HCT116 (cell line): ENCODE results near the gene HSD17B3. TPM values are rescaled to one million over a fixed set of nuclear protein-coding genes. Genes with fewer than 3 reads are reported as not detected.

Experiments
- ATAC-seq: fragments of 200-7000 bp; cut with Tn5 transposase; 2 replicates; pipeline ENCODE4 v1.9.1; 2020; ENCODE audit warnings: mild to moderate bottlenecking, moderate library complexity
- BruUV-seq: library from RNA; stranded (reverse); fragments of 400-500 nt; replicated peaks from 2 replicates; lab custom pipeline; 2021; lab: Mats Ljungman, UMichigan
- CTCF ChIA-PET: fragments of 300-600 bp; sonication (Branson Sonifier 250); formaldehyde crosslinking; loops from one replicate; lab custom pipeline; 2021; ENCODE audit warnings: antibody characterized with exemption; lab: Charles Lee
- POLR2A ChIA-PET: fragments of 300-600, 350-600 bp; sonication (Branson Sonifier 250); formaldehyde crosslinking; loops from one replicate; lab custom pipeline; 2021; ENCODE audit warnings: antibody characterized with exemption; lab: Charles Lee
- RAD21 ChIA-PET, 2 experiments: fragments of 300-600 bp; sonication (Branson Sonifier 250); formaldehyde crosslinking; loops; one replicate each; lab custom pipeline; 2023; ENCODE audit warnings: low total read pairs in 2 of 2; ENCODE audit not compliant: uncharacterized antibody in 2 of 2, unreplicated experiment in 2 of 2, low non-redundant PET in 1 of 2; lab: Charles Lee
- DNase-seq: peaks from one replicate; pipeline ENCODE4 v3.0.0-alpha.2; 2010; ENCODE audit warnings: low read depth, low spot score
- H2AFZ ChIP-seq: fragments of 200-600 bp; shearing (Covaris generic), sonication (generic); 2 replicates; pipeline ENCODE4 v1.6.1; 2017; ENCODE audit warnings: low read depth, mixed run types, mixed read lengths, antibody characterized with exemption, low read length; ENCODE audit not compliant: poor library complexity, severe bottlenecking
- H3K27ac ChIP-seq: 2 replicates; pipeline ENCODE4 v1.5.1; 2012; ENCODE audit warnings: low read depth, low read length
- H3K27me3 ChIP-seq: fragments of 200-600 bp; sonication (generic); 2 replicates; pipeline ENCODE4 v1.6.1; 2016; ENCODE audit warnings: mixed run types, low read length, mixed read lengths; ENCODE audit not compliant: insufficient read depth
- H3K36me3 ChIP-seq, 2 experiments: fragments of 200-500 bp in 1 of 2; fragments of 200-600 bp in 1 of 2; sonication (Bioruptor generic) in 1 of 2; sonication (generic) in 1 of 2; 2 replicates each; pipeline versions ENCODE4 v1.5.1 to v1.6.1; 2014 to 2016; ENCODE audit warnings: low read length in 2 of 2, inconsistent platforms in 1 of 2, mixed read lengths in 1 of 2, mixed run types in 1 of 2; ENCODE audit not compliant: insufficient read depth in 2 of 2, control insufficient read depth in 1 of 2
- H3K4me1 ChIP-seq, 2 experiments: fragments of 200-600 bp in 1 of 2; sonication (generic) in 1 of 2; 2 replicates each; pipeline versions ENCODE4 v1.5.1 to v1.6.1; 2012 to 2017; ENCODE audit warnings: low read length in 2 of 2, inconsistent platforms in 1 of 2, mild to moderate bottlenecking in 1 of 2, mixed read lengths in 1 of 2, mixed run types in 1 of 2, moderate library complexity in 1 of 2; ENCODE audit not compliant: insufficient read depth in 2 of 2, control insufficient read depth in 1 of 2
- H3K4me2 ChIP-seq: fragments of 200-600 bp; sonication (generic); 2 replicates; pipeline ENCODE4 v1.6.1; 2017; ENCODE audit warnings: mixed run types, low read length, mixed read lengths
- H3K4me3 ChIP-seq, 2 experiments: fragments of 200-600 bp in 1 of 2; sonication (generic) in 1 of 2; replicated peaks in 1 of 2; 2 replicates each; pipeline ENCODE4 v1.5.1; 2011 to 2016; ENCODE audit warnings: low read length in 2 of 2, control low read depth in 1 of 2, low read depth in 1 of 2, mild to moderate bottlenecking in 1 of 2, mixed read lengths in 1 of 2, mixed run types in 1 of 2
- H3K79me2 ChIP-seq: fragments of 200-600 bp; sonication (generic); 2 replicates; pipeline ENCODE4 v1.6.1; 2017; ENCODE audit warnings: mild to moderate bottlenecking, mixed run types, low read length, moderate library complexity, mixed read lengths; ENCODE audit not compliant: insufficient read depth
- H3K9ac ChIP-seq: fragments of 200-600 bp; sonication (generic); 2 replicates; pipeline ENCODE4 v1.6.1; 2016; ENCODE audit warnings: low read length, mixed read lengths
- H3K9me2 ChIP-seq: fragments of 200-600 bp; sonication (generic), shearing (Covaris generic); 2 replicates; pipeline ENCODE4 v1.6.1; 2017; ENCODE audit warnings: mixed run types, mild to moderate bottlenecking, moderate library complexity; ENCODE audit not compliant: insufficient read depth
- H3K9me3 ChIP-seq, 2 experiments: fragments of 200-500 bp in 1 of 2; fragments of 200-600 bp in 1 of 2; sonication (Bioruptor generic) in 1 of 2; sonication (generic) in 1 of 2; 2 replicates each; pipeline ENCODE4 v1.6.1; 2014 to 2017; ENCODE audit warnings: low read length in 2 of 2, mixed read lengths in 2 of 2, inconsistent platforms in 1 of 2, low read depth in 1 of 2, mild to moderate bottlenecking in 1 of 2, mixed run types in 1 of 2, moderate library complexity in 1 of 2; ENCODE audit not compliant: control insufficient read depth in 1 of 2, insufficient read depth in 1 of 2
- H4K20me1 ChIP-seq: fragments of 200-600 bp; sonication (generic), shearing (Covaris generic); 2 replicates; pipeline ENCODE4 v1.6.1; 2017; ENCODE audit warnings: mixed run types, mild to moderate bottlenecking, moderate library complexity; ENCODE audit not compliant: insufficient read depth
- CEBPB ChIP-seq: IDR thresholded peaks from 2 replicates; pipeline ENCODE4 v1.6.1; 2012; ENCODE audit warnings: low read depth
- ELF1 ChIP-seq: IDR thresholded peaks from 2 replicates; pipeline ENCODE4 v1.6.1; 2012; ENCODE audit warnings: low read depth, borderline replicate concordance
- EZH2phosphoT487 ChIP-seq: fragments of 200-600 bp; IDR thresholded peaks from 2 replicates; pipeline ENCODE4 v1.6.1; 2018; ENCODE audit warnings: antibody characterized with exemption, borderline replicate concordance
- FOSL1 ChIP-seq: IDR thresholded peaks from 2 replicates; pipeline ENCODE4 v1.6.1; 2012; ENCODE audit warnings: low read depth
- JUND ChIP-seq: IDR thresholded peaks from 2 replicates; pipeline ENCODE4 v1.6.1; 2012
- POLR2A ChIP-seq: IDR thresholded peaks from 2 replicates; pipeline ENCODE4 v1.7.0; 2011; ENCODE audit warnings: borderline replicate concordance; ENCODE audit not compliant: insufficient read depth, insufficient read length; ENCODE audit errors: extremely low read depth
- POLR2AphosphoS5 ChIP-seq: IDR thresholded peaks from 2 replicates; pipeline ENCODE4 v1.6.1; 2011; ENCODE audit warnings: mild to moderate bottlenecking, low read depth, low read length, moderate library complexity
- RAD21 ChIP-seq: IDR thresholded peaks from 2 replicates; pipeline ENCODE4 v1.6.1; 2012; ENCODE audit warnings: low read depth, mild to moderate bottlenecking
- SP1 ChIP-seq: IDR thresholded peaks from 2 replicates; pipeline ENCODE4 v1.6.1; 2012; ENCODE audit warnings: low read depth
- SRF ChIP-seq: IDR thresholded peaks from 2 replicates; pipeline ENCODE4 v1.6.1; 2012; ENCODE audit warnings: low read depth
- ZBTB33 ChIP-seq: IDR thresholded peaks from 2 replicates; pipeline ENCODE4 v1.6.1; 2011; ENCODE audit warnings: mild to moderate bottlenecking, low read length, moderate library complexity; ENCODE audit not compliant: insufficient replicate concordance; ENCODE audit errors: extremely low read depth
- ZNF274 ChIP-seq: fragments of 200-500 bp; sonication (Bioruptor generic); IDR thresholded peaks from 2 replicates; pipeline ENCODE4 v1.6.1; 2014; ENCODE audit warnings: mild to moderate bottlenecking, low read depth, low read length, inconsistent platforms
- intact Hi-C: fragments of 100-400 bp; cut with micrococcal nuclease; formaldehyde crosslinking; loops from 2 replicates; pipeline ENCODE4 v1.10.0; 2022
- total RNA-seq: library from RNA; stranded (reverse); gene quantifications from one replicate; pipeline ENCODE4 v1.2.1, GENCODE V29; 2021; ENCODE audit not compliant: unreplicated experiment
- TF ChIP-seq, protein P1 (sequence below): IDR thresholded peaks from 2 replicates; pipeline ENCODE4 v1.6.1; 2012

HSD17B3 gene
- total RNA-seq, 1 experiment from 2014 or later = 0.37 TPM

DNA sequence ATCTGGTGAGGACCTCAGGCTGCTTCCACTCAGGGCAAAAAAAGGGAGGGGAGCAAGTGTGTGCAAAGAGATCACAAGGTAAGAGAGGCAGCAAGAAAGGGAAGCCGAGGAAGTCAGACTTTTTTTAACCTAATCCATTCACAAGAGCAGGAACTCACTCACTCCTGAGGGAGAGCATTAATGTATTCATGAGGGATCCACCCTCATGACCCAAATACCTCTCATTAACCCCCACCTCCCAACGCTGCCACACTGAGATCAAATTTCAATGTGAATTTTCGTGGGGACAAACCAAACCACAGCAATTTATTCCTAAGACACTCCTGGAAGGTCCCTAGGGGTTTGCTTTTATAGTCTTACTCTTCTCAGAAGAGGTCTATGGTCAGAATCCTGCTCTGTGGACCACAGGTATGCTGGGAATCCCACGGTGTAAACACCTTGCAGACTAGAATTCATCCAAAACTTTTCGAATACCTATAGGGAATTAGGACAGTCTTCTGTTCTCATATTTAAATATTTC is 108.7 kb downstream of the HSD17B3 start:
- no peak for DNase-seq
- POLR2A ChIA-PET = no interaction called here
- CTCF ChIA-PET = no interaction called here
- no peak overlapping the region for H3K4me3 ChIP-seq
- H3K9me3 ChIP-seq = no peaks in the 10 kb centered on the region
- no peak overlapping the region for H3K4me2 ChIP-seq
- TF ChIP-seq SRF (no peak), FOSL1 (no peak), JUND (no peak), EZH2phosphoT487 (no peak), POLR2AphosphoS5 (no peak), CEBPB (no peak), ZBTB33 (no peak), RAD21 (no peak), SP1 (no peak), POLR2A (no peak), ZNF274 (no peak), ELF1 (no peak)
- TF ChIP-seq, protein P1, sequence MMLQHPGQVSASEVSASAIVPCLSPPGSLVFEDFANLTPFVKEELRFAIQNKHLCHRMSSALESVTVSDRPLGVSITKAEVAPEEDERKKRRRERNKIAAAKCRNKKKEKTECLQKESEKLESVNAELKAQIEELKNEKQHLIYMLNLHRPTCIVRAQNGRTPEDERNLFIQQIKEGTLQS = no peak
- H3K27me3 ChIP-seq = no peaks in the 10 kb centered on the region
- no peaks in the 10 kb centered on the region for H3K79me2 ChIP-seq
- ATAC-seq = no peak
- no peaks in the 10 kb centered on the region for H3K36me3 ChIP-seq
- H3K4me1 ChIP-seq = no peaks in the 10 kb centered on the region
- RAD21 ChIA-PET = no interaction called here
- H3K9me2 ChIP-seq = no peaks in the 10 kb centered on the region
- no peaks in the 10 kb centered on the region for H4K20me1 ChIP-seq
- H3K9ac ChIP-seq = no peak overlapping the region
- H2AFZ ChIP-seq = no peak overlapping the region
- BruUV-seq = no TSS peak
- intact Hi-C loops = no loop called here
- H3K27ac ChIP-seq = no peak overlapping the region
